HepG2 (cell line): ENCODE results near the gene MFSD11. TPM values are rescaled to one million over a fixed set of nuclear protein-coding genes. Genes with fewer than 3 reads are reported as not detected.

ENCODE experiments used
- ATAC-seq: fragments of 200-7000 bp; cut with Tn5 transposase; 3 replicates; pipeline ENCODE4 v1.9.1; 2020; ENCODE audit warnings: mild to moderate bottlenecking, moderate library complexity
- BruUV-seq: library from RNA; stranded (reverse); fragments of 400-500 nt; replicated peaks from 2 replicates; lab custom pipeline; 2021; lab: Mats Ljungman, UMichigan
- CTCF ChIA-PET: fragments of 300-600 bp; formaldehyde crosslinking; extraction: SDS; loops from one replicate; lab custom pipeline; 2021; ENCODE audit warnings: low total read pairs, inconsistent platforms, low intra/inter-chr PET ratio; lab: Yijun Ruan, JAX
- POLR2A ChIA-PET: fragments of 350-600 bp; sonication (Branson Sonifier 250); formaldehyde crosslinking; loops from one replicate; lab custom pipeline; 2020; ENCODE audit warnings: antibody characterized with exemption, inconsistent platforms; lab: Yijun Ruan, JAX
- DNase-seq: peaks from one replicate; pipeline ENCODE4 v3.0.0-alpha.2; 2015; ENCODE audit warnings: low spot score
- FAIRE-seq: peaks from 3 replicates; lab custom pipeline; 2011; peaks lifted over from hg19 to GRCh38; lab: Jason Lieb, UNC
- H2AFZ ChIP-seq: one replicate; pipeline ENCODE4 v1.6.1; 2011; ENCODE audit warnings: low read length, inconsistent platforms
- H3K27ac ChIP-seq: fragments of 300-600 bp; 3 replicates; pipeline ENCODE4 v1.8.0; 2011; ENCODE audit warnings: mixed run types, mild to moderate bottlenecking, mixed read lengths, low read length, inconsistent platforms; ENCODE audit not compliant: insufficient read depth; ENCODE audit errors: extremely low read length
- H3K27me3 ChIP-seq, 2 experiments: fragments of 200-600 bp in 1 of 2; 2 replicates in 1 of 2; 3 replicates in 1 of 2; pipeline versions ENCODE4 v1.6.0 to v1.8.0; 2011; ENCODE audit warnings: low read length in 2 of 2, mild to moderate bottlenecking in 2 of 2, moderate library complexity in 2 of 2, inconsistent platforms in 1 of 2; ENCODE audit not compliant: insufficient read depth in 2 of 2, control insufficient read depth in 1 of 2
- H3K36me3 ChIP-seq, 2 experiments: fragments of 200-600 bp in 1 of 2; replicated peaks in 1 of 2; 2 replicates in 1 of 2; 3 replicates in 1 of 2; pipeline versions ENCODE4 v1.5.1 to v1.8.0; 2011; ENCODE audit warnings: low read length in 2 of 2, inconsistent platforms in 1 of 2; ENCODE audit not compliant: insufficient read depth in 2 of 2, control insufficient read depth in 1 of 2
- H3K4me1 ChIP-seq: 2 replicates; pipeline ENCODE4 v1.5.1; 2012; ENCODE audit warnings: low read length, inconsistent platforms; ENCODE audit not compliant: insufficient read depth
- H3K4me2 ChIP-seq: 2 replicates; pipeline ENCODE4 v1.6.0; 2011; ENCODE audit warnings: low read depth, low read length, inconsistent platforms
- H3K4me3 ChIP-seq, 3 experiments: fragments of 200-600 bp in 1 of 3; sonication (generic), shearing (Covaris generic) in 1 of 3; replicated peaks in 1 of 3; 2 replicates each; pipeline ENCODE4 v1.5.1; 2011 to 2016; ENCODE audit warnings: low read length in 3 of 3, inconsistent platforms in 2 of 3, low read depth in 2 of 3, mild to moderate bottlenecking in 2 of 3, control low read depth in 1 of 3, mixed read lengths in 1 of 3; ENCODE audit not compliant: insufficient read depth in 1 of 3
- H3K79me2 ChIP-seq: one replicate; pipeline ENCODE4 v1.6.1; 2011; ENCODE audit warnings: low read length, inconsistent platforms; ENCODE audit not compliant: insufficient read depth
- H3K9ac ChIP-seq: 2 replicates; pipeline ENCODE4 v1.6.0; 2011; ENCODE audit warnings: mild to moderate bottlenecking, low read depth, low read length, inconsistent platforms; ENCODE audit not compliant: insufficient read depth
- H3K9me3 ChIP-seq: 2 replicates; pipeline ENCODE4 v1.5.1; 2012; ENCODE audit warnings: mild to moderate bottlenecking, low read length
- H4K20me1 ChIP-seq: 2 replicates; pipeline ENCODE4 v1.6.0; 2011; ENCODE audit warnings: inconsistent platforms, mild to moderate bottlenecking, low read length, moderate library complexity; ENCODE audit not compliant: insufficient read depth
- HDAC1 ChIP-seq: sonication (generic); formaldehyde crosslinking; IDR thresholded peaks from 2 replicates; pipeline ENCODE4 v1.5.1; 2020; ENCODE audit warnings: mild to moderate bottlenecking, missing genetic modification reagents
- HMG20B ChIP-seq: conservative IDR thresholded peaks from 2 replicates; pipeline ENCODE4 v1.6.1; 2016; ENCODE audit warnings: missing genetic modification reagents, missing compliant biosample characterization
- JDP2 ChIP-seq: sonication (generic); formaldehyde crosslinking; IDR thresholded peaks from 2 replicates; pipeline ENCODE4 v1.8.1; 2022; ENCODE audit warnings: missing genetic modification reagents, borderline replicate concordance
- KAT7 ChIP-seq: IDR thresholded peaks from 2 replicates; pipeline ENCODE4 v1.6.1; 2018; ENCODE audit warnings: borderline replicate concordance, missing compliant biosample characterization
- KDM6A ChIP-seq: IDR thresholded peaks from 2 replicates; pipeline ENCODE4 v1.6.1; 2016; ENCODE audit warnings: low read depth
- KMT2A ChIP-seq: sonication (generic); formaldehyde crosslinking; IDR thresholded peaks from 2 replicates; pipeline ENCODE4 v1.4.0; 2020; ENCODE audit warnings: missing genetic modification reagents
- MAFG ChIP-seq: sonication (generic); formaldehyde crosslinking; IDR thresholded peaks from 2 replicates; pipeline ENCODE4 v1.5.1; 2020; ENCODE audit warnings: mild to moderate bottlenecking, missing genetic modification reagents
- MIER3 ChIP-seq: IDR thresholded peaks from 2 replicates; pipeline ENCODE4 v1.6.1; 2016; ENCODE audit warnings: missing compliant biosample characterization, borderline replicate concordance
- NFIC ChIP-seq: IDR thresholded peaks from 2 replicates; pipeline ENCODE4 v1.6.1; 2012; ENCODE audit warnings: mild to moderate bottlenecking, low read length, inconsistent platforms
- POLR2A ChIP-seq, 2 experiments: IDR thresholded peaks; 2 replicates each; pipeline ENCODE4 v1.6.1; 2011; ENCODE audit warnings: low read depth in 2 of 2, low read length in 2 of 2, mild to moderate bottlenecking in 1 of 2, moderate library complexity in 1 of 2; ENCODE audit not compliant: insufficient read depth in 1 of 2
- RBFOX2 ChIP-seq: fragments of 200-400 bp; formaldehyde crosslinking; IDR thresholded peaks from 2 replicates; pipeline ENCODE4 v1.6.1; 2017; ENCODE audit warnings: low read depth, mild to moderate bottlenecking, low read length
- RBM22 ChIP-seq: fragments of 200-400 bp; formaldehyde crosslinking; optimal IDR thresholded peaks from 2 replicates; pipeline ENCODE3; 2017; ENCODE audit warnings: mild to moderate bottlenecking, low read length, moderate library complexity
- RELA ChIP-seq: sonication (generic); formaldehyde crosslinking; IDR thresholded peaks from 2 replicates; pipeline ENCODE4 v1.4.0; 2020; ENCODE audit warnings: missing genetic modification reagents
- RORA ChIP-seq: sonication (generic); formaldehyde crosslinking; IDR thresholded peaks from 2 replicates; pipeline ENCODE4 v1.5.0; 2020; ENCODE audit warnings: mild to moderate bottlenecking, missing genetic modification reagents, moderate library complexity
- SIN3A ChIP-seq: IDR thresholded peaks from 2 replicates; pipeline ENCODE4 v1.6.1; 2011; ENCODE audit warnings: low read depth, mild to moderate bottlenecking, control low read depth, low read length, borderline replicate concordance
- SP4 ChIP-seq: sonication (generic); formaldehyde crosslinking; IDR thresholded peaks from 2 replicates; pipeline ENCODE4 v1.8.1; 2023; ENCODE audit warnings: mild to moderate bottlenecking, missing genetic modification reagents
- ZNF652 ChIP-seq: IDR thresholded peaks from 2 replicates; pipeline ENCODE4 v1.6.1; 2016; ENCODE audit warnings: low read depth, borderline replicate concordance
- ZNF709 ChIP-seq: sonication (generic); formaldehyde crosslinking; IDR thresholded peaks from 2 replicates; pipeline ENCODE4 v1.5.0; 2020; ENCODE audit warnings: mild to moderate bottlenecking, missing genetic modification reagents
- WGBS: methylation state at CpG from one replicate; pipeline ENCODE4 v1.1.6; 2017; ENCODE audit warnings: low lambda C conversion rate; 5-methylcytosine and 5-hydroxymethylcytosine counted together
- in situ Hi-C: cut with HindIII; loops from 2 replicates; pipeline ENCODE4 v1.10.0; 2017; ENCODE audit warnings: low pct_unique_long_range_greater_than_20kb; ENCODE audit not compliant: extremely low pct_ligation_motif_present
- intact Hi-C: fragments of 100-400 bp; cut with micrococcal nuclease; formaldehyde crosslinking; loops from one replicate; pipeline ENCODE4 v1.10.0; 2022; ENCODE audit not compliant: unreplicated experiment
- polyA plus RNA-seq, 8 experiments: library from polyadenylated mRNA; depleted of rRNA in 3 of 8; stranded (reverse) in 7 of 8; unstranded in 1 of 8; fragments of >200 nt; fragmentation: Illumina TruSeq in 4 of 8; extraction: Trizol in 4 of 8; gene quantifications; 2 replicates each; pipeline versions ENCODE4 v1.2.1 to v1.2.3, GENCODE V29; 2011 to 2016; ENCODE audit warnings: low read depth in 4 of 8, missing spikeins in 1 of 8, mixed read lengths in 1 of 8; ENCODE audit not compliant: insufficient read depth in 1 of 8
- total RNA-seq, 5 experiments: library from RNA; depleted of rRNA; stranded (reverse); fragments of >200 nt; fragmentation: Illumina TruSeq; extraction: Trizol; gene quantifications; 2 replicates each; pipeline ENCODE4 v1.2.3, GENCODE V29; 2016; ENCODE audit warnings: low read depth in 1 of 5
- TF ChIP-seq, protein P1 (sequence below): IDR thresholded peaks from 2 replicates; pipeline ENCODE4 v1.6.1; 2016; ENCODE audit warnings: control low read depth
- TF ChIP-seq, protein P2 (sequence below): sonication (generic); formaldehyde crosslinking; IDR thresholded peaks from 2 replicates; pipeline ENCODE4 v1.5.1; 2020; ENCODE audit warnings: mild to moderate bottlenecking, missing genetic modification reagents, borderline replicate concordance

MFSD11 gene
- total and polyA plus RNA-seq, 2 of the 13 experiments (the other 11 are each of a cell fraction or from before 2014, with no cell fraction given) = 26.1 to 36.3 TPM

DNA sequence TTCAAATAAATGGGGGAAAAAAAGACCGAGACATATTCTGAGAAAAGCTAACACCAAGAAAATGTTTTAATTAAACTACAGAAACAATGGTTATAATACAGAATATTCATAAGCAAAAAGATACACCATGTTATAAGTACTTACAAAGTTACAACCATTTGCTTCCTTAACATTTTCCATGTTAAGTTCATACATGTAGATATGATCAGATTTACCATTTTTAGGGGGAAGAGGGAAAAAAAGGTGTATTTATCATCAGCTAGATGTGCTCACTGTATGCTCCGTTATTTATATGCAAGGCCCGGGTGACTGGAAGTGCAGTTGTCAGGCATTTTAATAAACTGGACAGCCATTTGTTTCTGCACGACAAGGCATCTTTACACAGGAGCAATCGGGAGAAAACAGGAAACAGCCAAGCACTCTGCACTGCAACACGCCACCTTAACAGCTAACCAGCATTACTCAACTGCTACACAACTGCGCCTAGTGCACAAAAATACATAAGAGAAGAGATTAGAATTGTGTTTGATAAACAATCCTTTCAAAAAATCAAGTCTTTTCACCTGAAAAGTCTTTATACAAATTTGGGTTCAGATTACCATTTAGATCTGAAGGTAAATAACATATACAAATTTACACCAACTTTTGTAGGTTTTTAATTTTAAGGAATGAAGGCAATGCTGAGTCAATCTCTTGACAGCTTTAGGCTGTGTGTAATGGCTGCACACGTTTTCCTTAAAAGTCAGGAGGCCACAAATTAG is 3.7 kb upstream of the MFSD11 start:
- ChIA-PET CTCF (no interaction called here), POLR2A (interaction anchor here (0.9 to 4.1 kb wide), 2 partner anchors 7 to 201 kb away, joined by 3 to 71 read pairs; partner anchors contain the start of genes JMJD6 and METTL23)
- no TSS peak for BruUV-seq
- peaks cover 47% of the 10 kb centered on the region for H3K4me1 ChIP-seq
- in situ Hi-C loops (no loop called here), intact Hi-C loops (no loop called here)
- peak overlapping the region; percentile 100 for H3K9ac ChIP-seq
- H3K27ac ChIP-seq = peak overlapping the region; percentile 96
- peaks cover 66% of the 10 kb centered on the region for H3K79me2 ChIP-seq
- WGBS = 45% methylated on average over 8 of the region's 8 CpGs
- no peaks in the 10 kb centered on the region for H3K9me3 ChIP-seq
- H4K20me1 ChIP-seq = peaks cover 35% of the 10 kb centered on the region
- no peak for FAIRE-seq
- DNase-seq = no peak
- ATAC-seq = no peak
- peaks cover 0 to 3% of the 10 kb centered on the region in 2 experiments; a peak in 1 of 5 replicates for H3K27me3 ChIP-seq
- peak overlapping the region; percentile 93 to 100 (median 100) for H3K4me3 ChIP-seq
- H3K4me2 ChIP-seq = peak overlapping the region; percentile 88
- peaks cover 12 to 35% of the 10 kb centered on the region in 2 experiments for H3K36me3 ChIP-seq
- H2AFZ ChIP-seq = no peak overlapping the region
- TF ChIP-seq SIN3A = peak; percentile 68; the same call in 1 of the 2 replicates
- no peak for TF ChIP-seq RELA
- no peak for TF ChIP-seq MIER3 (CRISPR knock-in tag)
- no peak for TF ChIP-seq SP4 (CRISPR knock-in tag)
- TF ChIP-seq, protein P1, sequence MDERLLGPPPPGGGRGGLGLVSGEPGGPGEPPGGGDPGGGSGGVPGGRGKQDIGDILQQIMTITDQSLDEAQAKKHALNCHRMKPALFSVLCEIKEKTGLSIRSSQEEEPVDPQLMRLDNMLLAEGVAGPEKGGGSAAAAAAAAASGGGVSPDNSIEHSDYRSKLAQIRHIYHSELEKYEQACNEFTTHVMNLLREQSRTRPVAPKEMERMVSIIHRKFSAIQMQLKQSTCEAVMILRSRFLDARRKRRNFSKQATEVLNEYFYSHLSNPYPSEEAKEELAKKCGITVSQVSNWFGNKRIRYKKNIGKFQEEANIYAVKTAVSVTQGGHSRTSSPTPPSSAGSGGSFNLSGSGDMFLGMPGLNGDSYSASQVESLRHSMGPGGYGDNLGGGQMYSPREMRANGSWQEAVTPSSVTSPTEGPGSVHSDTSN (CRISPR knock-in tag) = no peak
- TF ChIP-seq NFIC = 0 out of 2 replicates have a peak, but pooled peaks have one; percentile 29
- TF ChIP-seq RBFOX2 = peak; percentile 54
- TF ChIP-seq, protein P2, sequence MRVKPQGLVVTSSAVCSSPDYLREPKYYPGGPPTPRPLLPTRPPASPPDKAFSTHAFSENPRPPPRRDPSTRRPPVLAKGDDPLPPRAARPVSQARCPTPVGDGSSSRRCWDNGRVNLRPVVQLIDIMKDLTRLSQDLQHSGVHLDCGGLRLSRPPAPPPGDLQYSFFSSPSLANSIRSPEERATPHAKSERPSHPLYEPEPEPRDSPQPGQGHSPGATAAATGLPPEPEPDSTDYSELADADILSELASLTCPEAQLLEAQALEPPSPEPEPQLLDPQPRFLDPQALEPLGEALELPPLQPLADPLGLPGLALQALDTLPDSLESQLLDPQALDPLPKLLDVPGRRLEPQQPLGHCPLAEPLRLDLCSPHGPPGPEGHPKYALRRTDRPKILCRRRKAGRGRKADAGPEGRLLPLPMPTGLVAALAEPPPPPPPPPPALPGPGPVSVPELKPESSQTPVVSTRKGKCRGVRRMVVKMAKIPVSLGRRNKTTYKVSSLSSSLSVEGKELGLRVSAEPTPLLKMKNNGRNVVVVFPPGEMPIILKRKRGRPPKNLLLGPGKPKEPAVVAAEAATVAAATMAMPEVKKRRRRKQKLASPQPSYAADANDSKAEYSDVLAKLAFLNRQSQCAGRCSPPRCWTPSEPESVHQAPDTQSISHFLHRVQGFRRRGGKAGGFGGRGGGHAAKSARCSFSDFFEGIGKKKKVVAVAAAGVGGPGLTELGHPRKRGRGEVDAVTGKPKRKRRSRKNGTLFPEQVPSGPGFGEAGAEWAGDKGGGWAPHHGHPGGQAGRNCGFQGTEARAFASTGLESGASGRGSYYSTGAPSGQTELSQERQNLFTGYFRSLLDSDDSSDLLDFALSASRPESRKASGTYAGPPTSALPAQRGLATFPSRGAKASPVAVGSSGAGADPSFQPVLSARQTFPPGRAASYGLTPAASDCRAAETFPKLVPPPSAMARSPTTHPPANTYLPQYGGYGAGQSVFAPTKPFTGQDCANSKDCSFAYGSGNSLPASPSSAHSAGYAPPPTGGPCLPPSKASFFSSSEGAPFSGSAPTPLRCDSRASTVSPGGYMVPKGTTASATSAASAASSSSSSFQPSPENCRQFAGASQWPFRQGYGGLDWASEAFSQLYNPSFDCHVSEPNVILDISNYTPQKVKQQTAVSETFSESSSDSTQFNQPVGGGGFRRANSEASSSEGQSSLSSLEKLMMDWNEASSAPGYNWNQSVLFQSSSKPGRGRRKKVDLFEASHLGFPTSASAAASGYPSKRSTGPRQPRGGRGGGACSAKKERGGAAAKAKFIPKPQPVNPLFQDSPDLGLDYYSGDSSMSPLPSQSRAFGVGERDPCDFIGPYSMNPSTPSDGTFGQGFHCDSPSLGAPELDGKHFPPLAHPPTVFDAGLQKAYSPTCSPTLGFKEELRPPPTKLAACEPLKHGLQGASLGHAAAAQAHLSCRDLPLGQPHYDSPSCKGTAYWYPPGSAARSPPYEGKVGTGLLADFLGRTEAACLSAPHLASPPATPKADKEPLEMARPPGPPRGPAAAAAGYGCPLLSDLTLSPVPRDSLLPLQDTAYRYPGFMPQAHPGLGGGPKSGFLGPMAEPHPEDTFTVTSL (CRISPR knock-in tag) = no peak
- TF ChIP-seq JDP2 (CRISPR knock-in tag) = no peak
- peak in 1 of 2 experiments; percentile 60; a peak in 2 of 4 replicates for TF ChIP-seq POLR2A (IDR thresholded peaks at IDR 0.05; ENCODE audit: insufficient read depth in 1 of 2, low read depth in 2 of 2, low read length in 2 of 2)
- TF ChIP-seq HMG20B (CRISPR knock-in tag) = no peak
- no peak for TF ChIP-seq ZNF709 (CRISPR knock-in tag)
- TF ChIP-seq ZNF652 (CRISPR knock-in tag) = no peak
- TF ChIP-seq KDM6A (CRISPR knock-in tag) = no peak
- peak; percentile 31; the same call in 1 of the 2 replicates for TF ChIP-seq HDAC1 (CRISPR knock-in tag)
- no peak for TF ChIP-seq RORA (CRISPR knock-in tag)
- 0 out of 2 replicates have a peak, but pooled peaks have one; percentile 32 for TF ChIP-seq KAT7
- TF ChIP-seq RBM22 = peak; percentile 94
- TF ChIP-seq MAFG (CRISPR knock-in tag) = no peak
- peak; percentile 12; the same call in 1 of the 2 replicates for TF ChIP-seq KMT2A
